UCSD-AML1 (cell line): ENCODE data around the gene TESMIN.

Source experiments
- DNase-seq: peaks from one replicate; lab custom pipeline; 2025; ENCODE audit not compliant: unreplicated experiment; lab: John Stamatoyannopoulos, UW

TESMIN gene

GRCh38 chr11:68664141-68664540 lies 87.2 kb downstream of the TESMIN start:
- DNase-seq, result no peak

GRCh38 chr11:68663482-68664010 lies 87.8 kb downstream of the TESMIN start:
- DNase-seq, result no peak

GRCh38 chr11:68661697-68662603 lies 89.4 kb downstream of the TESMIN start:
- no peak for DNase-seq

GRCh38 chr11:68661014-68661413 lies 90.3 kb downstream of the TESMIN start:
- DNase-seq, result no peak

- no peak for DNase-seq
These were observed 91.1 kb downstream of the TESMIN start for GRCh38 chr11:68660066-68660810.

GRCh38 chr11:68659158-68659921 lies 92.0 kb downstream of the TESMIN start:
- DNase-seq, result no peak

GRCh38 chr11:68658661-68659060 lies 92.7 kb downstream of the TESMIN start:
- DNase-seq, result no peak

- DNase-seq, result no peak
These were observed 93.2 kb downstream of the TESMIN start for GRCh38 chr11:68658097-68658496.
